ENCODE results near the gene HUNK. TPM values are rescaled to one million over a fixed set of nuclear protein-coding genes. Genes with fewer than 3 reads are reported as not detected.

HUNK gene
- total RNA-seq, 1 donor from 2014 or later, result 0.77 TPM

DNA sequence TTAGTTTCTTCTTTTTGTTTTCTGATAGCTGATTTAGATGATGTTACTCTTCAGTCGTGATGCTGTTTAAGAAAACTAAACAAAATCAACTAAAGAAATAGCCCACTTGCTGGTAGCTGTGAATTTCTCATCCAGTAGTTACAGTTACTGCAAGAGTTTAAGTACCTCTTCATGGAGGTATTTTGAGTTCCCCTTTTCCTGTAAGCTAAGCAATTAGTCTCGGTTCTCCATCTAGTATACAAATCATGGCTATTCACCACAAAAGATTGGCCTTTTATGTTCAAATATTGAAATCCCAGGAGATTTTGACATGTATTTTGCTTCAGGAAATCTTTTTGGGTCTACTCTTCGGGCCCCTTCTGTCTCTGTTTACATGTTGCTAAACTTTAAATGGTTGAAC, 31.1 kb downstream of the HUNK start:
- H3K9me3 Mint-ChIP-seq (ENCODE audit: unreplicated experiment), result peaks cover 2% of the 10 kb centered on the region
- no peak overlapping the region for H3K27ac Mint-ChIP-seq (ENCODE audit: unreplicated experiment)
- H2AFZ ChIP-seq (ENCODE audit: low read depth, low read length), result no peak overlapping the region
- H3K27me3 ChIP-seq (ENCODE audit: insufficient read depth, low read length), result no peaks in the 10 kb centered on the region
- peaks cover 5% of the 10 kb centered on the region for H3K4me1 Mint-ChIP-seq (ENCODE audit: low read depth, unreplicated experiment)
- DNase-seq (ENCODE audit: low read depth), result no peak
- no peak overlapping the region for H3K27ac ChIP-seq (ENCODE audit: low read depth, low read length)
- no peaks in the 10 kb centered on the region for H3K79me2 ChIP-seq (ENCODE audit: insufficient read depth, low read length)
- H3K27me3 Mint-ChIP-seq (ENCODE audit: low read depth, unreplicated experiment), result peaks cover 4% of the 10 kb centered on the region
- no peaks in the 10 kb centered on the region for H4K20me1 ChIP-seq (ENCODE audit: insufficient read depth, low read length)
- no peak for FAIRE-seq
- TF ChIP-seq EZH2 (IDR thresholded peaks at IDR 0.05; ENCODE audit: insufficient read depth, low read length), result no peak
- TF ChIP-seq, protein P1, sequence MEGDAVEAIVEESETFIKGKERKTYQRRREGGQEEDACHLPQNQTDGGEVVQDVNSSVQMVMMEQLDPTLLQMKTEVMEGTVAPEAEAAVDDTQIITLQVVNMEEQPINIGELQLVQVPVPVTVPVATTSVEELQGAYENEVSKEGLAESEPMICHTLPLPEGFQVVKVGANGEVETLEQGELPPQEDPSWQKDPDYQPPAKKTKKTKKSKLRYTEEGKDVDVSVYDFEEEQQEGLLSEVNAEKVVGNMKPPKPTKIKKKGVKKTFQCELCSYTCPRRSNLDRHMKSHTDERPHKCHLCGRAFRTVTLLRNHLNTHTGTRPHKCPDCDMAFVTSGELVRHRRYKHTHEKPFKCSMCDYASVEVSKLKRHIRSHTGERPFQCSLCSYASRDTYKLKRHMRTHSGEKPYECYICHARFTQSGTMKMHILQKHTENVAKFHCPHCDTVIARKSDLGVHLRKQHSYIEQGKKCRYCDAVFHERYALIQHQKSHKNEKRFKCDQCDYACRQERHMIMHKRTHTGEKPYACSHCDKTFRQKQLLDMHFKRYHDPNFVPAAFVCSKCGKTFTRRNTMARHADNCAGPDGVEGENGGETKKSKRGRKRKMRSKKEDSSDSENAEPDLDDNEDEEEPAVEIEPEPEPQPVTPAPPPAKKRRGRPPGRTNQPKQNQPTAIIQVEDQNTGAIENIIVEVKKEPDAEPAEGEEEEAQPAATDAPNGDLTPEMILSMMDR (IDR thresholded peaks at IDR 0.05; ENCODE audit: insufficient read depth, low read depth, low read length), result no peak
- peaks cover 9% of the 10 kb centered on the region for H3K4me1 ChIP-seq (ENCODE audit: insufficient read depth, low read length)
- H3K36me3 ChIP-seq (ENCODE audit: insufficient read depth, low read length), result no peaks in the 10 kb centered on the region
- H3K9ac ChIP-seq (ENCODE audit: low read length), result no peak overlapping the region
- no peak overlapping the region for H3K4me3 ChIP-seq (ENCODE audit: insufficient read depth, low read depth, low read length)
- H3K4me2 ChIP-seq (ENCODE audit: low read length), result no peak overlapping the region
- no peaks in the 10 kb centered on the region for H3K36me3 Mint-ChIP-seq (ENCODE audit: low read depth, unreplicated experiment)
- H3K4me3 Mint-ChIP-seq (ENCODE audit: unreplicated experiment), result no peak overlapping the region
- H3K9me3 ChIP-seq (ENCODE audit: insufficient read depth, low read depth, low read length), result no peaks in the 10 kb centered on the region

DNA sequence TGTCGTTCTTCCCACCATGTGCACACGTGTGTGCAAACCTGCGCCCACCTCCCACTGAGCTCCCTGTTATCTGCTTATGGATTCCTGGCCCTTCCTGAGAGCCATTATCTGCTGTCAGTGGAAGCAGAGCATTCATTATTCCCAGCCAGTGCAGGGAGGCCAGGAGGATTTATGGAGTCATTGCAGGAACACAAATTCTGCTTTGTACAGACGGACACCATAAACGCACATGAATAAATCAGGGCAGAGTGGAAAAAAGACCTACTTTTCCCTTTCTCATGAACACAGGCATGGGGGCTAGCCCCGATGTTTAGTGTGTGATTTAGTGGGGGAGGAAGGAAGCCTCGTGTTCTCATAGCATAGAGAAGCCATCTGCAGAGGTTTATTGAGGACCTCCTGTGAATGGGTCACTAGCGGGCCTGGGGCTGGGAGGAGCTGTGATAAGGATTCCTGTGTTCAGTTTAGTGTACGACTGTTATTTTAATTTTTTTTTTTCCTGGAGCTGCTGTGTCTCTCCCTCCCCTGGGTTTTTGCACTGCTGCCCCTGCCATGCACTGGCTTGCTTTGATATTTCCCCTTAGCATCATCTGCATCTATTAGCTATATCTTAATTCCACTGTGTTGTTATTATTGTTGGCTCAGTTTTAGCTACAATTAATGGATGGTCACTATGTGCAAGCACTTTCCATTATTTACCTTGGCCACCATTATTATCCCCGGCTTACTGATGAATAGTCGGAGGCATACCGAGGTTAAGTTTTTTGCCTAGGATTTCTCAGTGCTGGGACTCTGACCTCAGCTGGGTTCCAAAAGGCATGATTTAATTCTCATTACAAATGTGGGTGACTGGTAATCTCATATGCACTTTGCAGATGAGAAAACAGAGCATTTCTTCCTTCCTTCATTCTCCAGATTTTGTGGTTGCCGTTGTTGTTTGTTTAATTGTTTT, 33.0 kb downstream of the HUNK start:
- TF ChIP-seq, protein P1 (IDR thresholded peaks at IDR 0.05; ENCODE audit: insufficient read depth, low read depth, low read length), result no peak
- TF ChIP-seq EZH2 (IDR thresholded peaks at IDR 0.05; ENCODE audit: insufficient read depth, low read length), result no peak
- H3K27ac Mint-ChIP-seq (ENCODE audit: unreplicated experiment), result no peak overlapping the region
- H3K27me3 ChIP-seq (ENCODE audit: insufficient read depth, low read length), result peaks cover 7% of the 10 kb centered on the region
- peaks cover 10% of the 10 kb centered on the region for H3K4me1 Mint-ChIP-seq (ENCODE audit: low read depth, unreplicated experiment)
- peaks cover 3% of the 10 kb centered on the region for H3K9me3 Mint-ChIP-seq (ENCODE audit: unreplicated experiment)
- no peak overlapping the region for H3K4me3 Mint-ChIP-seq (ENCODE audit: unreplicated experiment)
- H3K9ac ChIP-seq (ENCODE audit: low read length), result no peak overlapping the region
- peaks cover 3% of the 10 kb centered on the region for H3K27me3 Mint-ChIP-seq (ENCODE audit: low read depth, unreplicated experiment)
- no peak overlapping the region for H3K4me2 ChIP-seq (ENCODE audit: low read length)
- H3K36me3 ChIP-seq (ENCODE audit: insufficient read depth, low read length), result no peaks in the 10 kb centered on the region
- no peak overlapping the region for H3K4me3 ChIP-seq (ENCODE audit: insufficient read depth, low read depth, low read length)
- H3K36me3 Mint-ChIP-seq (ENCODE audit: low read depth, unreplicated experiment), result no peaks in the 10 kb centered on the region
- DNase-seq (ENCODE audit: low read depth) (peak; percentile 59), FAIRE-seq (no peak)
- no peak overlapping the region for H2AFZ ChIP-seq (ENCODE audit: low read depth, low read length)
- H3K27ac ChIP-seq (ENCODE audit: low read depth, low read length), result no peak overlapping the region
- H3K79me2 ChIP-seq (ENCODE audit: insufficient read depth, low read length), result no peaks in the 10 kb centered on the region
- H3K9me3 ChIP-seq (ENCODE audit: insufficient read depth, low read depth, low read length), result no peaks in the 10 kb centered on the region
- no peaks in the 10 kb centered on the region for H4K20me1 ChIP-seq (ENCODE audit: insufficient read depth, low read length)
- H3K4me1 ChIP-seq (ENCODE audit: insufficient read depth, low read length), result peaks cover 9% of the 10 kb centered on the region

Data from astrocyte (in vitro differentiated cells and primary cell).